SH-SY5Y (cell line): ENCODE measurements around the gene EFNB1.

Source experiments
- GATA2 ChIP-seq: IDR thresholded peaks from 2 replicates; pipeline ENCODE4 v1.6.1; 2011; ENCODE audit warnings: mild to moderate bottlenecking, low read depth, low read length
- GATA3 ChIP-seq: IDR thresholded peaks from 2 replicates; pipeline ENCODE4 v1.6.1; 2011; ENCODE audit warnings: low read depth, mild to moderate bottlenecking, low read length, moderate library complexity

GRCh38 chrX:68822641-68823410, 6.0 kb upstream of the EFNB1 start:
- TF ChIP-seq GATA3 (no peak), GATA2 (no peak)
